Upper lobe of right lung (tissue), 1 donor: ENCODE data around the gene LONP1. TPM values are rescaled to one million over a fixed set of nuclear protein-coding genes. Genes with fewer than 3 reads are reported as not detected.
A peak's percentile ranks its signal among the peaks of the same experiment; 100 is the strongest.
"Not testable (repeated sequence)": the region's sequence is repeated elsewhere in the genome, so short reads cannot be mapped to it uniquely, and the experiment has no call there.

Experiments used
- ATAC-seq: fragments of 200-7000 bp; cut with Tn5 transposase; one replicate; pipeline ENCODE4 v1.9.1; 2020; ENCODE audit warnings: mild to moderate bottlenecking, moderate library complexity
- DNase-seq: peaks from one replicate; pipeline ENCODE4 v3.0.0-alpha.2; 2020
- H3K27ac ChIP-seq: fragments of 200-600 bp; one replicate; pipeline ENCODE4 v1.8.0; 2022
- H3K27me3 ChIP-seq: fragments of 200-600 bp; one replicate; pipeline ENCODE4 v1.8.0; 2022; ENCODE audit warnings: mild to moderate bottlenecking
- H3K36me3 ChIP-seq: fragments of 200-600 bp; one replicate; pipeline ENCODE4 v1.8.0; 2022
- H3K4me1 ChIP-seq: fragments of 200-600 bp; one replicate; pipeline ENCODE4 v1.8.0; 2022
- H3K4me3 ChIP-seq: fragments of 200-600 bp; one replicate; pipeline ENCODE4 v1.8.0; 2022; ENCODE audit warnings: mild to moderate bottlenecking
- H3K9me3 ChIP-seq: fragments of 200-600 bp; one replicate; pipeline ENCODE4 v1.8.0; 2022
- CTCF ChIP-seq: fragments of 200-600 bp; IDR thresholded peaks from one replicate; pipeline ENCODE4 v1.8.0; 2022; ENCODE audit warnings: antibody characterized with exemption
- intact Hi-C: fragments of 100-400 bp; cut with DNase I; formaldehyde crosslinking; loops from one replicate; pipeline ENCODE4 v1.11.0; 2022
- total RNA-seq: library from RNA; stranded (reverse); fragmentation: NEBNext Ultra II Directional; extraction: Animal tissue kit (Norgen Biotek cat#: 25700); gene quantifications from one replicate; pipeline ENCODE4 v1.2.1, GENCODE V29; 2021
- donor health status: DM: no; HTN: yes; CAD: no; lungs with severe emphysema.

LONP1 gene
- total RNA-seq, 1 donor from 2014 or later = 79.1 TPM

GRCh38 chr19:5690125-5690954 lies 29.6 kb downstream of the LONP1 start, which contains the start of gene RPL36:
RPL36 (plus strand) TSS chr19:5690295; CDS start chr19:5690508, 213 bp downstream.
- DNase-seq = peak; percentile 99
- ATAC-seq = peak; percentile 80
- Histone ChIP-seq H3K4me3 (peak within 1 kb of the TSS; percentile 79), H3K9me3 (no peaks in the 10 kb centered on the region), H3K27me3 (no peaks in the 10 kb centered on the region), H3K4me1 (peaks cover 13% of the 10 kb centered on the region), H3K36me3 (peaks cover 38% of the 10 kb centered on the region), H3K27ac (peak within 1 kb of the TSS; percentile 87)
- intact Hi-C loops = no loop called here
- peak; percentile 98 for TF ChIP-seq CTCF

GRCh38 chr19:5688262-5688881 lies 31.6 kb downstream of the LONP1 start:
- Histone ChIP-seq H3K36me3 (peaks cover 18% of the 10 kb centered on the region), H3K4me1 (peaks cover 13% of the 10 kb centered on the region)
- intact Hi-C loops, H3K4me3 ChIP-seq, H3K9me3 ChIP-seq, H3K27me3 ChIP-seq, ATAC-seq, H3K27ac ChIP-seq: not testable (repeated sequence)
- DNase-seq = peak; percentile 51

- peaks cover 10% of the 10 kb centered on the region for H3K36me3 ChIP-seq
- H3K27ac ChIP-seq = peak overlapping the region; percentile 66
- intact Hi-C loops = no loop called here
- no peak for TF ChIP-seq CTCF
- peak; percentile 65 for DNase-seq
- no peaks in the 10 kb centered on the region for H3K9me3 ChIP-seq
- no peaks in the 10 kb centered on the region for H3K27me3 ChIP-seq
- peak overlapping the region; percentile 65 for H3K4me3 ChIP-seq
- peaks cover 13% of the 10 kb centered on the region for H3K4me1 ChIP-seq
- no peak for ATAC-seq
Measured at GRCh38 chr19:5687360-5688198, 32.4 kb downstream of the LONP1 start.

GRCh38 chr19:5686647-5687359 lies 33.1 kb downstream of the LONP1 start:
- Histone ChIP-seq H3K36me3 (peaks cover 3% of the 10 kb centered on the region), H3K4me1 (peaks cover 5% of the 10 kb centered on the region), H3K27ac (peak overlapping the region; percentile 70), H3K27me3 (no peaks in the 10 kb centered on the region), H3K9me3 (no peaks in the 10 kb centered on the region), H3K4me3 (peak overlapping the region; percentile 65)
- DNase-seq (peak; percentile 100), ATAC-seq (peak; percentile 91)
- TF ChIP-seq CTCF = peak; percentile 73
- intact Hi-C loops = no loop called here

GRCh38 chr19:5686326-5686646 lies 33.7 kb downstream of the LONP1 start:
- H3K27ac ChIP-seq = peak overlapping the region; percentile 70
- peak overlapping the region; percentile 65 for H3K4me3 ChIP-seq
- no peaks in the 10 kb centered on the region for H3K9me3 ChIP-seq
- no peak for TF ChIP-seq CTCF
- ATAC-seq (no peak), DNase-seq (no peak)
- intact Hi-C loops = no loop called here
- no peaks in the 10 kb centered on the region for H3K36me3 ChIP-seq
- no peaks in the 10 kb centered on the region for H3K27me3 ChIP-seq
- H3K4me1 ChIP-seq = peaks cover 4% of the 10 kb centered on the region
